HL-60 (cell line): ENCODE measurements around the gene CNST.

Experiments
- DNase-seq, 2 experiments: peaks; one replicate each; pipeline ENCODE4 v3.0.0-alpha.2; 2010 to 2020; ENCODE audit warnings: low read depth in 1 of 2, low spot score in 1 of 2
- H3K27ac ChIP-seq: fragments of 250-450 bp; sonication (Bioruptor Pico); replicated peaks from 2 replicates; pipeline ENCODE4 v1.5.1; 2020; ENCODE audit warnings: mild to moderate bottlenecking, moderate library complexity
- H3K27me3 ChIP-seq: fragments of 250-450 bp; sonication (Bioruptor Pico); 2 replicates; pipeline ENCODE4 v1.5.1; 2021; ENCODE audit warnings: mild to moderate bottlenecking, moderate library complexity; ENCODE audit not compliant: insufficient read depth, poor library complexity, severe bottlenecking
- H3K4me3 ChIP-seq: replicated peaks from 2 replicates; pipeline ENCODE4 v1.5.1; 2011; ENCODE audit warnings: mild to moderate bottlenecking, control low read depth, low read length; ENCODE audit not compliant: insufficient read depth
- CTCF ChIP-seq: IDR thresholded peaks from one replicate; pipeline ENCODE4 v1.5.1; 2011; ENCODE audit warnings: low read length, control low read depth, inconsistent platforms; ENCODE audit not compliant: insufficient read depth
- GABPA ChIP-seq: IDR thresholded peaks from 2 replicates; pipeline ENCODE4 v1.6.1; 2012; ENCODE audit warnings: low read depth
- POLR2AphosphoS5 ChIP-seq: IDR thresholded peaks from 2 replicates; pipeline ENCODE4 v1.6.1; 2012; ENCODE audit warnings: low read depth
- SPI1 ChIP-seq: IDR thresholded peaks from 2 replicates; pipeline ENCODE4 v1.6.1; 2012; ENCODE audit warnings: low read depth, mild to moderate bottlenecking, borderline replicate concordance
- long read RNA-seq: library from polyadenylated mRNA; unstranded; transcript quantifications from one replicate; pipeline ENCODE4 v2.0.0, GENCODE V29; 2020
- TF ChIP-seq, protein P1 (sequence below): IDR thresholded peaks from 2 replicates; pipeline ENCODE4 v1.6.1; 2012; ENCODE audit warnings: low read depth; ENCODE audit not compliant: insufficient replicate concordance

The CNST gene, protein sequence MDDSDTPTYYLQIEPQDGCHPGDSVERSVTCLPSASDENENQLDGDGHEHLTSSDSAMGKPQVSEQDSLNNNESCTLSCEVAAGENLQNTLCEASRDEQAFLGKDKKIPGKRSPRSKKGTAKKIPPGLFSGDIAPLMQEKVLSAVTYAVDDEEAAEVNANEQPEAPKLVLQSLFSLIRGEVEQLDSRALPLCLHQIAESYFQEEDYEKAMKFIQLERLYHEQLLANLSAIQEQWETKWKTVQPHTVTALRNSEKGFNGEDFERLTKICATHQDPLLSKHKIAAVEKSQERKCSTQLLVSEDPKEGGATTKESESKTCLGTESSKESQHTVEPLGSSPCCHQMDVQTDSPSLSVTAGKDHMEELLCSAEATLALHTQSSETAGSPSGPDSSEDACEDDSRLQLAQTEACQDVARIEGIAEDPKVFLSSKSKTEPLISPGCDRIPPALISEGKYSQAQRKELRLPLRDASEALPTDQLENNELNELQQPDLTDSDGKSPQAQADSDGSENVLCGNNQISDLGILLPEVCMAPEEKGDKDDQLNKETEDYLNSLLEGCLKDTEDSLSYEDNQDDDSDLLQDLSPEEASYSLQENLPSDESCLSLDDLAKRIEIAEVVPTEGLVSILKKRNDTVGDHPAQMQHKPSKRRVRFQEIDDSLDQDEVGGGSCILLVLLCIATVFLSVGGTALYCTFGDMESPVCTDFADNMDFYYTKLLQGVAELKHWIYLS
- long read RNA-seq, partial matches to known transcripts = 7 of 11 reads
- long read RNA-seq, other reads (novel, unspliced or antisense) = 4 of 11 reads

- TF ChIP-seq POLR2AphosphoS5 (peak; percentile 72), GABPA (peak; percentile 92), CTCF (no peak), SPI1 (peak; percentile 87)
- TF ChIP-seq, protein P1, sequence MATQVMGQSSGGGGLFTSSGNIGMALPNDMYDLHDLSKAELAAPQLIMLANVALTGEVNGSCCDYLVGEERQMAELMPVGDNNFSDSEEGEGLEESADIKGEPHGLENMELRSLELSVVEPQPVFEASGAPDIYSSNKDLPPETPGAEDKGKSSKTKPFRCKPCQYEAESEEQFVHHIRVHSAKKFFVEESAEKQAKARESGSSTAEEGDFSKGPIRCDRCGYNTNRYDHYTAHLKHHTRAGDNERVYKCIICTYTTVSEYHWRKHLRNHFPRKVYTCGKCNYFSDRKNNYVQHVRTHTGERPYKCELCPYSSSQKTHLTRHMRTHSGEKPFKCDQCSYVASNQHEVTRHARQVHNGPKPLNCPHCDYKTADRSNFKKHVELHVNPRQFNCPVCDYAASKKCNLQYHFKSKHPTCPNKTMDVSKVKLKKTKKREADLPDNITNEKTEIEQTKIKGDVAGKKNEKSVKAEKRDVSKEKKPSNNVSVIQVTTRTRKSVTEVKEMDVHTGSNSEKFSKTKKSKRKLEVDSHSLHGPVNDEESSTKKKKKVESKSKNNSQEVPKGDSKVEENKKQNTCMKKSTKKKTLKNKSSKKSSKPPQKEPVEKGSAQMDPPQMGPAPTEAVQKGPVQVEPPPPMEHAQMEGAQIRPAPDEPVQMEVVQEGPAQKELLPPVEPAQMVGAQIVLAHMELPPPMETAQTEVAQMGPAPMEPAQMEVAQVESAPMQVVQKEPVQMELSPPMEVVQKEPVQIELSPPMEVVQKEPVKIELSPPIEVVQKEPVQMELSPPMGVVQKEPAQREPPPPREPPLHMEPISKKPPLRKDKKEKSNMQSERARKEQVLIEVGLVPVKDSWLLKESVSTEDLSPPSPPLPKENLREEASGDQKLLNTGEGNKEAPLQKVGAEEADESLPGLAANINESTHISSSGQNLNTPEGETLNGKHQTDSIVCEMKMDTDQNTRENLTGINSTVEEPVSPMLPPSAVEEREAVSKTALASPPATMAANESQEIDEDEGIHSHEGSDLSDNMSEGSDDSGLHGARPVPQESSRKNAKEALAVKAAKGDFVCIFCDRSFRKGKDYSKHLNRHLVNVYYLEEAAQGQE = no peak
These were observed at the start of gene CNST, which contains the start of gene TFB2M for GRCh38 chr1:246566128-246566812. Gene CNST, plus strand, starts transcription at chr1:246566456. Its CDS starts 25,107 bp downstream, at chr1:246591563. Gene TFB2M, minus strand, starts transcription at chr1:246566261. Its CDS starts 123 bp downstream, at chr1:246566138.

GRCh38 chr1:246517391-246517790 is 48.9 kb upstream of the CNST start:
- H3K27me3 ChIP-seq = no peaks in the 10 kb centered on the region
- no peak overlapping the region for H3K27ac ChIP-seq
- H3K4me3 ChIP-seq = no peak overlapping the region
- no peak for DNase-seq
- TF ChIP-seq SPI1 (no peak), POLR2AphosphoS5 (no peak), GABPA (no peak), CTCF (no peak)
- TF ChIP-seq, protein P1 = no peak

More at GRCh38 chr1:246566128-246566812, at the start of gene CNST, which contains the start of gene TFB2M:
- peak; percentile 98 to 99 for DNase-seq
- H3K27ac ChIP-seq = peak within 1 kb of the TSS; percentile 77
- no peaks in the 10 kb centered on the region for H3K27me3 ChIP-seq
- H3K4me3 ChIP-seq = peak within 1 kb of the TSS; percentile 99

GRCh38 chr1:246518456-246519205 is 47.6 kb upstream of the CNST start:
- Histone ChIP-seq H3K4me3 (no peak overlapping the region), H3K27me3 (no peaks in the 10 kb centered on the region), H3K27ac (no peak overlapping the region)
- no peak for DNase-seq
- TF ChIP-seq POLR2AphosphoS5 (no peak), CTCF (no peak), GABPA (no peak), SPI1 (no peak)
- TF ChIP-seq, protein P1 = no peak
